Head of caudate nucleus (tissue), 42 donors: Measurements from ENCODE around the gene TRIP4.
A peak's percentile ranks its signal among the peaks of the same experiment; 100 is the strongest.
"Not testable (repeated sequence)": the region's sequence is repeated elsewhere in the genome, so short reads cannot be mapped to it uniquely, and the experiment has no call there.

Experiments
- DNase-seq, 42 donors: peaks; one replicate each; pipeline versions ENCODE4 v3.0.0 to v3.0.0-alpha.2; 2020 to 2021; ENCODE audit warnings: mixed read lengths in 7 of 42
- intact Hi-C: fragments of 100-400 bp; cut with DNase I; formaldehyde crosslinking; loops from one replicate; pipeline ENCODE4 v1.15.0; 2022

The TRIP4 gene

DNA sequence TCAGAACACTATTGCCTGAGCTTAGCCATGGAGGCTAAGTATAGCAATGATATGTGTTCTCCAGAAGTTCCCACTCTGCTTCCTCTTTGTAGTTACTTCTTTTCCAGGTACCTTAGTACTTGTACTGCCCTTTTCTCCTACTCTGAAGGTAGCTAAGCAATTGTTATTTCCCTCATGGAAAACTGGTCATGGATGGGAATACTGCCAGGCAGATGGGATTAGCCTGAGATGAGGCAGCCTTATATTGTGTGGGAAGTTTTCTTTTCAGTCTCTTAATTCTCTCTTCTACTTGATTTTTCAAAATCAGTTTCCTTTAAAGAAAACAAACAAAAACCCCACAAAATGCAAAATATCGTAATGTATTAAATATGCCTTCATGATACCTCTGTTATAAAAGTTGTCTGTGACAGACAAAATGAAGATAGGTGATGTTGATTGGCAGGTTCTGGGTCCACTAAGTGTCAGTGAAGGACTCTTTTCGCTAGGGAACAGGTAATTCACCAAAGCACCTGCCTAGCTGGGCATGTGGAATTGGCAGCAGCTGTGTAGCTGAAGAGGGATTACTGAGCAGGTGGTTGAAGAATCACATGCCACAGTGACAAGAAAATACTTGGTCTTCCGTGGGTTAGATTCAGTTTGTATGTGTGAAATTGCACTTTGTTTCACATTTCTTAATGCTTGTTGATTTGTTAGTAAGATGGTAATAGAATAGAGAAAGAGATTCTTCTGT is 76.8 kb downstream of the TRIP4 start:
- DNase-seq: no peak

DNA sequence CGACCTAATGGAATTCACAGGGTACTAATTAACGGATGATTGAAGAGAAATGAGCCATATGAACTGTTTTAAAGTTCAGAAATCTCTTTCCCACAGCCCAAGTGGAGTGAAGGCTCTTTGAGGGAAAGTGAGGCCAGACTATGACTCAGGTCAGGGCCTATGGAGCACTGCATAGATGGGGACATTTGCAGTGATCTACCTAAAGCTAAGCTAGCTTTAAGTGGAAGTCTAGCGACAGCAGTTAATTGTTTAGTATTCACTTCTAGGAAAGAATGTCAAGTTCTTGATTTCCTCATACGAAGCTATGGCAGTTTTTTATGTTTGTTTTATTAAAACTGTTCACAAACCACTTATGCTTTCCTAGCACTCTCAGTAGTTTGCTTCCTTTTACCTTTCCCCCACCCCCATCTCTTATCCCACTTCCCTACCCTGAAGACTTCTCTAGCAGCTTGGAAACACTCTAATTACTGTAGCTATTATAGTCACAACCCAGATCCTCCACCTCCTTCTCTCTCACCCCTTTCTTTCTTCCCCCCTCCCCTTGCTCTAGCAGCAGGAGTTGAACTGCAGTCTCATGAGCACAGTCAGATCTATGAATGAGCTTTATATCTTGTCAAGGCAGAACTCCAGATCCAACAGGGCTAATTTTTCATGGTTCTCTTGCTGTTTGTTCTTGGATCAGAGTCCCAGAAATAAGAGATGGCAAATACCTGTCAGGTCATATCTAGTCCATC is 78.9 kb downstream of the TRIP4 start:
- peak in 12 of 42 donors; percentile 15 to 63 (median 26) for DNase-seq
- intact Hi-C loops: loop anchor here (10.0 kb wide), 1 partner anchor 48 kb away; no protein-coding TSS in a partner anchor

More for the DNA sequence above, 76.8 kb downstream of the TRIP4 start:
- intact Hi-C loops: loop anchor here (10.0 kb wide), 1 partner anchor 50 kb away; no protein-coding TSS in a partner anchor

DNA sequence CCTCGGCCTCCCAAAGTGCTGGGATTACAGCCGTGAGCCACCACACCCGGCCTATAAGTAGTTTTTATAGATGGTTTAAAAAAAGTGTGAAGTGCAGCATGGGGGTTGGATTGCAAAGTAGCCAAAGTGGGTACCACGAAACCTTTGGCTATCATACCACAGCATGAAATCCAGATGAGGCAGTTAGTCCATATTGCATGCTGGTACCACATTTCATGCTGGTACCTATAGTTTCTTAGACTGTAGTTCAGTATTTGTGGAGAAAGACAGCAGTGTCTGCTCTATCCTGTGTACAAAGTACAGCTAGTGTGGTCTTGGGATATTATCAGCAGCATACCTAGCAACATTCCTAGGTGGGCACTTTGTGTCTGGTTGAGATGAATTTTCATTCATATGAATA is 84.5 kb downstream of the TRIP4 start:
- DNase-seq: no peak
- intact Hi-C loops: no loop called here

DNA sequence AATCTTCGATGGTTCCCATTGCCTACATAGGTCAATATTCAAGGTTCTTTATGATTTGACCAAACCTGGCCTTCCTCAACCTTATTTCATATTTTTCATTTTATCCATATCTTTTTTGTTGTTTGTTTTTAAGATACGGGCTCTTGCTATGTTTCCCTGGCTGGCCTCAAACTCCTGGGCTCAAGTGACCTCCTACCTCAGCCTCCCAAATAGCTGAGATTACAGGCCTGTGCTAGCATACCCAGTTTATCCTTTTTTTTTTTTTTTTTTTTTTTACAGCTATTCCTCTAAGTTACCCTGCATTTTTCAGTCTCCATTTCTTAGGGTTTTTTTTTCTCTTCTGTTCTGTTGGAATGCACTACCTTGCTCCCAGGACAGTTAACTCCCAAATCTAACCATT is 87.2 kb downstream of the TRIP4 start:
- no peak for DNase-seq

DNA sequence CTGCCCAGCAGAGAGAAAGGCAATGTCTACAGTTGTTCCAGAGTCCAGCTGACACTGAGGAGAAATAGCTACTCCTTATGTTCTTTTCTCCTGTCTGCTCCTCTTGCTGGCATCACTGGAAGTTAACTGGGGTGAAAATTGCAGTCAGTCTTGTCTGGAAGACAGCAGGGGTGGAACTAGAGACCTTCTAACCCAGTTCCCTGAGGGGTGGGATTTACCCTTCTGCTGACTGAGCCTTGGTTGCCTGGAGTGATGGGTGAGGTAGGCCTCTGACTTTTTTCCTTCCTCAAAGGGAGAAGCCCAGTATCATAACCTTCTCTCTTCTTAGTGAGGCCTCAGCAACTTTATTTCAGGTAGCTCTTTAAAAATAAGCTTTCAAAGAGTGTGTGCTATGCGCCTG is 88.9 kb downstream of the TRIP4 start:
- no peak for DNase-seq
- intact Hi-C loops: no loop called here

More for the DNA sequence above, 87.2 kb downstream of the TRIP4 start:
- intact Hi-C loops: no loop called here

DNA sequence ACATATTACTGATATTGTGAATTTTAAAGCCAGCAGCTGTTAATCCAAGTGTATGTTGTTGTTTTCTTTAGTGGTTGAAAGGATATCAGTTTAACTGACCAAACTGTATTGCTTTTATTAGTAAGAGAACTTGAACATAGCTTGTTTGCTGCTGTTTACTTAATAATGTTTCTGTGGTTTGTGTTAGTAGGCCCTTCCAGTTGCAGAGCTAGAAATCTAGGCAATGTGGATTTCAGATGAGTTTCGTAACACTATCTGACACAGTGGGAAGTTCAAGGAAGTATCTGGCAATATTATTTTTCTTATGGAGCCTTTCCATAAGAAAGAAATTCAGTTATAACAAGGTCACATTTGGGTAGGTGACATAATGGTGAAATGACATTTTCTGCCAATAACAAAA is 91.2 kb downstream of the TRIP4 start:
- intact Hi-C loops: no loop called here
- no peak for DNase-seq

DNA sequence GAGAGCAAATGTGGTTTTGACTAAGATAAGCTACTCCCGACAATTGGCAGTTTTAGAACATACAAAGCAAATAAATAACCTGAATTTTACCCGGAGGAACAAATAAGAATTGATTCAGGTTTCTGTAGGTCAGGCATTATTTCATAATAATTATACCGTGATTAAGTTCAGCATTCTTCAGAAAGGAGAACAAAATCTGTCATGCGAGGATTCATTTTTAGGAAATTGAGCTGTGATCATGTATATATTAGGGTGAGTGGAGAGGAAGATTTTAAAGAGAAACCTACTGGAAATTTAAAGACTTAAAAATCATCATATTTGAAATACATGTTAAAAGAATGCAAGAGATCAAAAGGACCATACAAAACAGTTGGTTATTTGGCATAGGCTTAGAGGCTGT is 93.3 kb downstream of the TRIP4 start:
- no peak for DNase-seq
- intact Hi-C loops: no loop called here

DNA sequence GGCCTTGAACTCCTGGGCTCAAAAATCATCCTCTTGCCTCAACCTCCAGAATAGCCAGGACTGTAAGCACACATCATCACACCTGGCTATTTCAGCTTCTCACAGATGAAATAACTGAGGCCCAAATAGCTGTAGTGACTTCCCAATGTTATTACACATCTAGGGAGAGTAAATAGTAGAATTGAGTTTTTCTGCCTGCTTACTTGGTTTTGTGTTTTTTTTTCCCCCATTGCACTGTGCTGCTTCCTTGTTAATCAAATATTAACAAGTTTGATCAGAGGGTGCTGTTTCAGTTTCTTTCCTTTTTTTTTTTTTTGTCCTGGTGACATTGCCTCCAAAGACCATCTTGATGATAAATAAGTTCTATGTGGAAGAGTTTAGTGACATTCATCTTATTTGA is 96.1 kb downstream of the TRIP4 start:
- intact Hi-C loops: no loop called here
- no peak for DNase-seq

DNA sequence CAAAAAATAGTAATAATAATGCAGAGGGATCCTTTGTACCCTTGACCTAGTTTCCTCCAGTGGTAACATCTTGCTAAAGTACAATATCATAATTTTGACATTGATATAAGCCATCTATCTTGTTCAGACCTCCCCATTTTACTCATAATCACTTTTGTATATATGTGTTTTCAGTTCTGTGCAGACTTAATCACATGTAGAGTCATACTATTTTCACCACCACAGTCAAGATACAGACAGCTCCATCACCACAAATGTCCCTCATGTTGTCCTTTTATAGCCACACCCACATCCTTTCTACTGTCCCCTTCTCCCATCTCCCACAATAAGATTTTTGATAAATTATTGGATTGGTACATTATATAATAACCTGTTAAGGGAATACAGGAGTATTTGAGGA is 98.2 kb downstream of the TRIP4 start:
- intact Hi-C loops: no loop called here
- DNase-seq: no peak

DNA sequence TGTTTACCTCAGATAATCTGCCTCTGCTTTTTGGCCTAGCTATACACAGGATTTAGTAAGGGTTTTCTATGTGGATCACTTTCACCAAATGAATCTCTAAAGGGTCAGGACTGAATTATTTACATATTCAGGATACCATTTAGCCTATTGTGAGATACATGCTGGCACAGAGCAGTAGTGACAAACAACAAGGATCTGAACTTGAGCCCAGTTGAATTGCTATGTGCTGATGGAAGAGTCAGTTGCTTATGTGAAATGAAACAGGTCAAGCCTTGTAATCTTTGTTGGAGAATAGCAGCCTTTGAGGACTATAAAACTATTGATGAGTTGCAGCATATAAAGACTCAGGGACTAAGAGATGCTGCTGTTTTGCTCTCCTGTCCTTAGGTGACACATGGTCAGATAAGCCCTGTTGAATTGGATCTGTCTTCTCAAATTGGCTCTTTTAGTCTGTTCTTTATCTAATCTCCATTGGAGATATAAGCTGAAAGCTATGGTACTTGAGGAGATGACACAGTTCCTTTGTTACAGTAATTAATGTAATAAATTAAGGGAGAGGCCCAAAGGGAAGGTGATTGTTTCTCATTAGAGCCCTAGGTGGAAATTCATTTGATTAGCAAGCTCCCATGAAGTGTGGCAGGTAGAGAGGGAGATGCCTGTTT is 103.1 kb downstream of the TRIP4 start:
- no peak for DNase-seq
- intact Hi-C loops: no loop called here

DNA sequence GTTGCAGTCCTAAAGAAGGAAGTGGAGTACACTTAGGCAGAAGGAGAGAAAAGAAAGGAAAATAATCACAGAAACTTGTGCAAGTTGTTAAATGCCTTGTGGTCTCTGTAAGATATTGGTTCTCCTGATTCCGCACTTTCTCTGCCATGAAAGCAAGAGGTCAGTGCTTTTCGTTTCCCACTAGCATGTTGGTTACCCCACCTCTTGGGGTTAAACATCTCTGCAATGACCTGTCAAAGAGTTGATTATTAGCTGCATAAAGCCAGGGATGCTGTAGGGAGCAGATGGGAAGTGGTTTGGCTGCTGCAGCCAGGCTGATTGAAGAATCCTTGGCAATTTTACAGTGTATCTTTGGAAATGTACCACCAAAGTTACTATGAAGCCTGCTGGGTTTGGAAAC is 106.0 kb downstream of the TRIP4 start:
- no peak for DNase-seq
- intact Hi-C loops: no loop called here

DNA sequence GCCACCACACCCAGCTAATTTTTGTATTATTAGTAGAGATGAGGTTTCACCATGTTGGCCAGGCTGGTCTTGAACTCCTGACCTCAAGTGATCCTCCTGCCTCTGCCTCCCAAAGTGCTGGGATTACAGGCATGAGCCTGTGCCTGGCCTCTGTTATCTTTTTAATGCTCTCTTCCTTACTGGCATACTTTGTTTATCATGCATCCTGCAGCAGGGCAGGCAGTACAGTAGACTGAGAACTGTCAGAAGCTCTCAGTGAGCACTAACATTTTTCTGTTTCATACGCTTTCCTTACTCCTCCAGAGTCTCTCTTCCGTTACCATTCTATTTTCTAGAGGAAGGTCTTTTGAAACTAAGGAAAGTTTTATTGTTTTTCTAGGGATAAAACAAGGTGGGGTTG is 108.3 kb downstream of the TRIP4 start:
- DNase-seq, intact Hi-C loops: not testable (repeated sequence)

DNA sequence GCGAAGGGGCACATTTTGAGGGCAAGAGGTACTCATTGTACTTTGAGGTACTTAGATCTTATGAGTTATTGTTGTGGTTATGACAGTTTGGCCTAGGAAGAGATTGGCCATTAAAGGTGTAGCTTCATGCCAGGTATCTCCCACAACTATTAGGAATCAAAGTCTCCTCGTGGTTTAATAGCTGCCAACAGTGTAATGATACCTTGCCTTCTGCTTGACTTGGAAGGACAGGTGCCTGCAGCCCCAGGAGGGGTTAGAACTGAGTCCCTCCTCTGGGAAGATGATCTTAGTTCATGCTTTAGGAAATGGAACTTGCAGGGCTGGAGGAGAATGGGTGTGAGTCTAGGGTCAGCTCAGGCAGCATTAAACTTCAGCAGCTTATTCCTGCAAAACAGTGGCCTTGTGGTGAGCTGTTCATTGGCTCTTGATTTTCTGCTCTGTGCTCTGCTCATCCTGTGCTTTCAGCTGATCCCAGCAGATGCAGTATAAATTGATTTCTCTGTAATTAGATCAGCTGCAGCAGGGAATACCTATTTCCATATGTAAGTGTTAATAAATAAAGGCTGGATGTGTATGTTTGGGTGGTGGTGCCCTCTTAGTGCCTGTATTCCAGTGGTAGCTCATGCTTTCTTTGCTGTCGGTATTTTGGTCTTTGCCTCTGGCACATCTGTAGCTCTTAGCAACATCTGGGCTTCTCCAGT is 113.2 kb downstream of the TRIP4 start:
- intact Hi-C loops: no loop called here
- DNase-seq: no peak

DNA sequence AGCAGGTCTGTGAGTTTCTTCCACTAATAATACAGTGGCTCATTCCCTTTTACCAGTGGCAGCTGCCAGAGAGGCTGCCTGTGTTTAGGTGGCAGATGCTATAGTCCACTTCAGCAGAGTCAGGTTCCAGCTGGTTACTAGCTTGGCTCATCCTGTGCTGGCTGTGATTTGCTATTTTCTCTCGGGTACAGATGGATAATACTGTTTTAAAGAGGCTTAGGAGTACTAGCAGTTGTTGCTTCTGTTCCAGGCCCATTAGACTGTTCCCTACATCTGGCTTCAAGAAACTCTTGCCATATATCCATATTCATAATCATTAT is 113.7 kb downstream of the TRIP4 start:
- intact Hi-C loops: no loop called here
- no peak for DNase-seq

DNA sequence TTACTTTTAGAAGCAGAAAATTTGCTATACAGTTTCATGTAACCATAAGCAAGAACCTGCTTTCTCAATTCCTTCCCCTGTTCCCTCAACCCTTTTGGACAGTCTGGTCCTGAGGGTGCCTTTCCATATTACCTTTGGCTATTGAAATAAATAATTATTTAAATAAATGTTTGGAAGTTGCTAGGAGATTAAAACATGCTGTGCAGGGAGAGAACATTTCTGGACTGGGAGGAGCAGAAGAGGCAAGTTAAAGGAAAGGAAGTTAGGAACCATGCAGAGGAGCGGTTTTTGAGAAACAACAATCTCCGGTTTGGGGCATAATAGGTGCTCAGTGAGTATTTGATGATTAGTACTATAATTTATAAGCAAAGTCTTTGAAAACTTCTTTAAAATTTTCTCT is 114.5 kb downstream of the TRIP4 start:
- intact Hi-C loops: no loop called here
- DNase-seq: no peak

DNA sequence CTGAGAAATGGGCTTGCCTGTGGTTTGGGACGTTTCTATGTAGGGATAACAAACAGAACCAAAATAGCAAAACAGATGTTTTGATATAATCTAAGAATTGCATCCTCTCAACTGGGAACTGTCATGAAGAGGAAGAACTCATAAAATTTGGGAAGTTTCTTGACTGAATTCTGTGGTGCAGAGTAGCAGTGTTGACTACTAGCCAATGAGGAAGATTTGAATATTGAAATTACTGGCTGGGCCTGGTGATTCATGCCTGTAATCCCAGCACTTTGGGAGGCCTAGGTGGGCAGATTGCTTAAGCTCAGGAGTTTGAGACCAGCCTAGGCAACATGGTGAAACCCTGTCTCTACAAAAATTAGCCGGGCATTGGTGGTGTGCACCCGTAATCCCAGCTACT is 114.9 kb downstream of the TRIP4 start:
- no peak for DNase-seq
- intact Hi-C loops: no loop called here

DNA sequence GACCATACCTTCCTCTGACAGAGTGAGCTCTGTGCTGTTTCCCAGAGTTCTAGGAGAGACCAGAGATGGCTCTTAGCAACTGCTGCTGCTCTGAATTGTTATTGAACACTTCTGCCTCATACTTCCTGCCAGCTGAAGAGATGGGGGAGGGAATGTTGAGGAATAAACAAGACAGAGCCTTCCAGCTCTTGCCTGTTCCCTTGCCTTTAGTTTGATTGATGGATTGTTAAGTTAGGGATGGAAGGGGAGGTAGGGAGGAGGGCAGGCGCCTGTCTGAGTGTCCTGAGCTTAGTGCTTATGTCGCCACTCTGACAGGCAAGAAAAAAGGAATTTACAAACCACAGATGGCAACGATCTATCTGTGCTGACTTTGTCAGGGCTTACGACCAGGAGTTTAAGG is 115.6 kb downstream of the TRIP4 start:
- DNase-seq: peak in 19 of 42 donors; percentile 11 to 58 (median 26)
- intact Hi-C loops: no loop called here

DNA sequence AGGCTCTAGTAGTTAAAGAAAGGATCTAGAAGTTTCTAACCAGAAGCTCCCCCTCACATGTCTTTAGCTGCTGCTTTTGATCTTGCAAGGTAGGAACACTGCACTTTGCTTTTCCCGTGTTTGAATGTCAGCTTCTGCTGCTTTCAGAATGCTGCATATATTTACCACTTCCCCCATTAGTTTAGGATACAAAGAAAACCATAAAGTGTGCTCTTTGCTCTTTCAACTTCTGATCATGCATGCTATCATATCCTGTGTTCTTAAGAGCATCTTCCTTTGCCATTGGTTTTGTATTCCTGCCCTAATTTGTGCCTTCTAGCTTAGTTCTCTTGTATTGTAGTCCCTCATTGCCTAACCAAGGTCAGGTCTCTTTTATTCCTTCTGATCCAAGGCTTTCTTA is 116.0 kb downstream of the TRIP4 start:
- no peak for DNase-seq
- intact Hi-C loops: no loop called here
